HG03280 (cell line): ENCODE data around the gene CFAP73.
"Not testable (repeated sequence)": the region's sequence is repeated elsewhere in the genome, so short reads cannot be mapped to it uniquely, and the experiment has no call there.

Source experiments
- ATAC-seq: cut with Tn5 transposase; IDR thresholded peaks from one replicate; pipeline ENCODE4 v1.9.1; 2021; ENCODE audit warnings: mild to moderate bottlenecking, moderate library complexity; ENCODE audit not compliant: unreplicated experiment

CFAP73 gene

DNA sequence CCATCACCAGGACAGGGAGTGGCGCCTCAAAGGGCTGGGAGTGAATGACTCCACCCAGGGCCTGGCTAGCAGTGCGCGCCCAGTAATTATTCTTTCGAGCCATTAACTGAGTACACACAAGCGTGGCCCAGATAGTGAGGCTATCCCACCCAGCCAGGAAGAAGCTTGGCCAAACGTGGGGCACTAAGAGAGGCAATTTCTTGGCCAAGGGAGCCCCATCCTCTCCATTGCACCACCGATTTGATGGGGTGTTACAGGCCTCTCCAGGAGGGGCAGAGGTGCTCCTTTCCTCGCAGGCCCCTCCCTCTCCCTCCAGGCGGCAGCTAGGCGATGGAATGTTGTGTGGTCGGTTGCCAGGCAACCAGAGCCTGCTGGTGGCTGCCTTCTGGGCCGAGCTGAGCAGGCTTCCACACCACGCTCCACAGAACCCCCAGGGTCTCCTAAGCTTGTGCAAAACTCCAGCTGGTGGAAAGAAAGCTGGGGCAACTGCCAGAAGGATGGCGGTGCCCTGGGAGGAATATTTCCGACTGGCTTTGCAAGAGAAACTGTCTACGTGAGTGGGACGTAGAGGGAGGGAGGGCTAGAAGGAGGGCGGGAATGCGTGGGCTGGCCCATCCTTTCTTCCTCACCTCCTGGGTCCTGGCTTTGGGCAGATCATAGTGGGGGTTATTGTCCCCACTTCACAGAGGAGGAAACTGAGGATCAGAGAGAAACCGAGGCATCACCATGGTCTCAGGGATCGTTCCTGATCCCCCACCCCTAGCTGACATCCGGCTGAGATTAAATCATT lies at the start of gene CFAP73:
CFAP73 (plus strand) TSS at position 364 of the 790 bp plus-strand sequence; CDS start at position 498, 134 bp downstream.
- no peak for ATAC-seq

DNA sequence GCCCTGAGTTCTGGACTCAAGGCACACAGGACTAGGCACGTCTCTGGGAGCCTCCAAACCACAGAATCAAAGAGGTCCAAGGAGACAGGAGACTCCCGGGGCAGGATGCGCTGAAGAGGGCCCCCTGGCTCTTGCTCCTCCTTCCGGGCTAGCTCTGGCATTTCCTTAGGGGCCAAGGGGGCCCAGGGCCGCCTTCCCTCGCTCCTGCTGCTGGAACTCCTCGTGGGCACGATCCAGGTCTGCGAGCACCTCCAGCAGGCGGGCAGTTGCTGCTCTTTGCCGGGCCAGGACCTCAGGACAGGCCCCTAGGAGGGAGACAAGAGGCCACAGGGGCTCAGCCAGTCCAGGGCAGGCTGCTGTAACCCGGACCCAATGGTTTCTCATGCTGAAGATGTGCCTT lies 49.8 kb upstream of the CFAP73 start:
- no peak for ATAC-seq

DNA sequence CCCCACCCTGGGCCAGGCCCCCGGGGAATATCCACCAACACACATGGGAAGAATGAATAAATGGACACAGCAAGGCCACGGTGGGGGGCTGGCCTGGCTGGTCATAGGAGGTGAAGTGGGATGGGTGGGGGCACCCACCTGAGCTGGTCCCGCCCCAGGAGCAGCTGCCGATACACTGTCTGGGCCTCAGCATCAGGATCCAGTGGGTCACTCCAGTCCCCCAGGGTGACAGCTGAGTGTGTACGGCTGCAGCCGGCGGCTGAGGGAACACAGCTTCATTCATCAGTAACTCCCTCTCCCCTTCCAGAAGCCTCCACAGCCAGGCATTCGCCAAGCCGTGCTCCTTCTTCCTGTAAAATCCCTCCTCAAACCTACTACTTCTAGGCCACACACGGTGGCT lies 47.8 kb upstream of the CFAP73 start:
- ATAC-seq, result no peak

DNA sequence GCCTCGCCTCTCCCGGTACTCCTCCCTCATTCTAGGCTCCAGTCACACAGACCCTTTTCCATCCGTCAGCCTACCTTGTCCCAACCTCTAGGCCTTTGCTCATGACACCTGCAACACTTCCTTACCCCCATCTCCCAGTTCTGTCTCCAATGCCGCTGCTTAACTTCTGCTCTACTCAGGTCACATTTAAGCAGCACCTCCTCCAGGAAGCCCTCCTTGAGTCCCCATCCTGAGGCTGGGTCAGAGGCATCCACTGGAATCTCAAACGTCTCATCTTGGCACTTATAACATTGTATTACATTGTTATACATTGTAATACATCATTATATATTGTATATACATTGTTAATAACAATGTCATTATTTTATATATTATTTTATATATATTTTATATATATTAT lies 46.7 kb upstream of the CFAP73 start:
- no peak for ATAC-seq

DNA sequence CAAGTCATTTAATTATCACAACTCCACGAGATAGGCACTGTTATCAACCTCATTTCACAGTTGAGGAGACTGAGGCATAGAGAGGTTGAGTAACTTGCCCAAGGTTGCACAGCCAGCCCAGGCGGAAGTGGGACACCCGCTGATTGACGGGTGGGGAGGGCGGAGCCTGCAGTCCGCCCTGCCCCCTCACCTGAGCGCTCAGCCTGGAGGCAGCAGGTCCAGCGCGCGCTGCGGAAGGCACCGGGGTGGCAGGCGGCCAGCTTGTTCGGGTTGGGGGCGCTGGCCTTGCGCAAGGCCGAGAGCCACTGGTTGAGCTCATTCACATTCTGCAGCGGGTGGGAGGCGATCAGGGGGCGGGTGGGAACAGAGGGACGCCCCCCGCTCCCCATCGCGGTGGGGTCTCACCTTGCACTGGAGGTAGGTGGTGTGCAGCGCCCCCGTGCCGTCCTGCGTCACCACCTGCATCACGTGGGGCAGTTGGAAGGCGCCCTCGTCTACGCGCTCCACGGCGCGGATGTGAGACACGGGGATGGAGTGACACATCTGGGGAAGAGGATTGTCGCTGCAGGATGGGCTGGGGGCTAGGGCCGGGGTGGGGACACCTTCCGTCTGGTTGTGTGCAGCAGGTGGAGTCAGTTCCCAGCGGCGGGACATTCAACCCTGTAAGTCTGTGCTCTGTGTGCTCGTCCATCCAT lies 45.6 kb upstream of the CFAP73 start:
- ATAC-seq, result no peak

DNA sequence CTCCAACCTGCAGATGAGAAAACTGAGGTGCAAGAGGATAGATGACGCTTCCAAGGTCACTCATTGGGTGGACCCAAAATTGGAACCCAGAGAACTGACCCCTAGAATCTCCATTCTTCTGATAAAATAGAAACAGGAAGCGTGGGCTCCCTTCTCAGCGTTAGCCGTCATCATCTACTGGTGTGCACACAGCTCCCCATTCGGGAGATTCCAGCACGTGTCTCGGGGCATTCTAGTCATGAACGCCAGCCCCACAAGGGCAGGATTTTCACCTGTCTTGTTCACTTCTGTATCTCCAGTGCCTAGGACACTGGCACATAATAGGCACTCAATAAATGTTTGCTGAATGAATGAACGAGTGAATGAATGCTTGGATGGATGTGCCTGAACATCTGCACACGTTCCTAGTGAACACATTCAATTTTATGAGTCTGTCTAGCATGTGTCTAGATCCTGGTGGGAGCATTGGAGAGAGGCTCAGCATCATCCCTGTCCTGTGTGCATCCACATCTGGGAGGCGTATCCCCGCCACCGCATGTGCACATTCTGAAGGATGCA lies 44.5 kb upstream of the CFAP73 start:
- no peak for ATAC-seq

DNA sequence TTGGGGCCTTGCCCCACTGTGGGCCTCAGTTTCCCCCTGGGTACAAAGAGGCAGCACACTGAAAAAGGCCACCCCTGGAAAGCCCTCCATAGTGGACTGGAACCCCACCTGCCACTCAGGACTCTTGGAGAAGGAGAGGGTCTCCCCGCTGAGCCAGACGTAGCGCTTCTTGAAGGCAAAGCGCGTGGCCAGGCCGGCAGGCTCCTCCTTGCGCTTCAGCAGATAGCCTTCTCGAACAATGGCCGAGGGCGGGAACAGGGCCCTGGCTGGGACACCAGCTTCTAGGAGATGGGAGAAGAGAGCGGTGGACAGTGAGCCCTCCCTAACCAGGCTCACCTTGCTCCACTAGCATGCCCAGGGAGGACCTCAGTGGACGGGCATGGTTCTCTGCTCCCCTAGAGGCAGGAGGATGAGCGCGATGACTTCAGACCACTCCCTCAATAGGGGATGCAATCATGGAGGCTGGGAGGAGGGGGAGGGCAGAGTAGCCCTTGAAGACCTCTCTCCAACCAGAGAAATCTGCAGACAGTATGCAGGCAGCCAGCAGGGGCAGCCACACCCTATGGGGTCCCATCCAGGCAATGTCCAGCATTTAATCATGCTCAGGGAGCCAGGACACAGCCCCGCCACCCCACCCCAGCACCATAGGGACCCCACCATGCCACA lies 43.8 kb upstream of the CFAP73 start:
- no peak for ATAC-seq

DNA sequence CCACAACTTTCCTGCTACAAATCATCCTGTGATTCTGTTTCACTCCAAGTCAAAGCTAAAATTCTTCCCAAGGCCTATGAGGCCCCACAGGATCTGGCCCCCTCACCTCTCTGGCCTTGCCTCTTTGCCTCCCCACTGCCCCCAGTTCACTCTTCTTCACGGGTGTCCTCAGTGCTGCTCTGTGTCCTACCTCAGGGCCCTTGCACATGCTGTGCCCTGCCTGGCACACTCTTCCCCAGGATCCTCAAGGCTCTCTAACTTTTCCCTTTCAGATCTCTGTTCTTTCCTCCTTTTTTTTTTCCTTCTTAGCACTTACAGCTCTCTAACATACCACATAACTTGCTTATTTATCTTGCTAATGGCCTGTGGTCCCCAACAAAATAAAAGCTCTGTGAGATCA lies 43.2 kb upstream of the CFAP73 start:
- no peak for ATAC-seq

DNA sequence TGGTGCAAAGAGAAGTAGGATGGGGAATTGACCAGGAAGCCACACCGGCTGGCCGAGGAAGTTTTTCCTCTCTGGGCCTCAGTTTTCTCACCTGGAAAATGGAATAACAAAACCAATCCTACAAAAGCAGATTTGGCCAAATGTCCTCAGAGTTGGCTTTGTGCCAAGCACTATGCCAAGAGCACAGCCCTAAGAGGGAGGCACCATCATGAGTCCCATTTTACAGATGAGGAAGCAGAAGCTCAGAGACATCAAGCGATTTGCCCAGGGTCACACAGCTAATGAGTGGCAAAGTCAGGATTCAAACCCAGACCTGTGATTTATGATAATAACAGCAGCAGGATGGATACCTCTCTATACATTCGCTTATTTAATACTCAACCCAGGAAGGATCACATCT lies 41.2 kb upstream of the CFAP73 start:
- ATAC-seq, result no peak

DNA sequence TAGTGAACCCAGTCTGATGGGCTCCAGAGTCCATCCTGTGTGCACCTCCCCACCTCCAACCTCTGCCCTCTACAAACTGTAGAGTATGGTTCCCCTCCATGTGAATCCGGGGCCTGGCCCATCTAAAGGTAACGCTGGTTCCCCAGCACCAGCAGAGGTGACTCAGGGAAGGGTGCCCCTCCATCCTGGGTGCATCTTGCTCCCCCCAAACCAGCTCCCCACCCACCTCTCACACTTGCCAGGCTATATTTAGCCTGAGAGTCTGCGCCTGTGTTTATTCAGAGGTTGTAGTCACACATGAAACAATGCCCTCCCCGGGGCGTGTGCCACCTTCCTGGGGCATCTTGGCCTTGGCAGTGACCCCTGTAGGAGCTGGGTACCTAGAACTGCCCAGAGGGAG lies 40.2 kb upstream of the CFAP73 start:
- ATAC-seq, result no peak

DNA sequence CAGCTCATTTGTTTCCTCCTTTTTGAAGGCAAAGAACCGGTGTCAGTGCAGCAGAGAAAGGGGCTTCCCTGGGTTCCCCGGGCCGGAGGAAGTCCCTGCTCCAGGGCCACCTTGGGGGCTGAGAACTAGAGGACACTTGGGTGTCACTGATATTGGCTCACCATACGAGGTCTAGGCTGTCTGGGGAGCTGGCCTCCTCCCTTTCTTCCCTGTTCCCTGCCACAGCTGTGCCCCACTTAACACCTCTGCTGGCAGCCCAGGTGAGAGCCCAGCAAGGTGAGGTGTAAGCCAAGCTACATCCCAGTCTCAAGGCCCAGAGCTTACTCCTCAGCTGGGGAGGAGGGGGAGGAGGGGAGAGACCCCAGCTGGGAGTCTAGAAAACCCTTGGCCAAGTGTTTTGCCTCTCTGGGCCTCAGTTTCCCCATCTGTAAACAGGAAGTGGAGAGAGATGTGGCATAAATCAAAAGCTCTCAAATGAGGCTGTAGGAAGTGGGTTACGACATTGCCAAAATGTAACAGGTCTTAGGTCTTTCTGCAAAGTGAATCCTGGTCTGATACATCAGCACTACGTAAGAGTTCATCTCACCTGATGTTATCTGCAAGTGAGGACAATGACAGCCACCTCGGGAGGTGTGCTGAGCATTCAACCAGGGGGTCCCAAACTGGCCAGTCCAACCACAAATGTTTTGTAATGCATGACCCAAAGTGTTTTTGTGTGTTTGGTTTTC lies 39.5 kb upstream of the CFAP73 start:
- ATAC-seq, result no peak

DNA sequence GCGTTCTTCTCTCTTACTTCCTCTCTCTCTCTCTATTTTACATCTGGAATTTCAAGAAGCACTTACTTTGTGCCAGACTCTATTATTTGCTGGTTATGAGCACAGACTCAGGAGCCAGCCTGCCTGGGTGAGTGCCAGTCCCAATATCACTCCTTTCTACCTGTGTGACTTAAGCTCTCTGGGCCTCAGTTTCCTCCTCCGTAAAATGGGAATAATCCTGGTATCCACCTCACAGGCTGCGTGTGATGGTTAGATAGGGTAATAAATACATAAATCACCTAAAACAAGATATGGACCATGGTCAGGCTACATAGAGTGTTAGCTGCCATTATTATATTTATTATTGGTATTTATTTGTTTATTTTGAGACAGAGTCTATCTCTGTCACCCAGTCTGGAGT lies 38.3 kb upstream of the CFAP73 start:
- no peak for ATAC-seq

DNA sequence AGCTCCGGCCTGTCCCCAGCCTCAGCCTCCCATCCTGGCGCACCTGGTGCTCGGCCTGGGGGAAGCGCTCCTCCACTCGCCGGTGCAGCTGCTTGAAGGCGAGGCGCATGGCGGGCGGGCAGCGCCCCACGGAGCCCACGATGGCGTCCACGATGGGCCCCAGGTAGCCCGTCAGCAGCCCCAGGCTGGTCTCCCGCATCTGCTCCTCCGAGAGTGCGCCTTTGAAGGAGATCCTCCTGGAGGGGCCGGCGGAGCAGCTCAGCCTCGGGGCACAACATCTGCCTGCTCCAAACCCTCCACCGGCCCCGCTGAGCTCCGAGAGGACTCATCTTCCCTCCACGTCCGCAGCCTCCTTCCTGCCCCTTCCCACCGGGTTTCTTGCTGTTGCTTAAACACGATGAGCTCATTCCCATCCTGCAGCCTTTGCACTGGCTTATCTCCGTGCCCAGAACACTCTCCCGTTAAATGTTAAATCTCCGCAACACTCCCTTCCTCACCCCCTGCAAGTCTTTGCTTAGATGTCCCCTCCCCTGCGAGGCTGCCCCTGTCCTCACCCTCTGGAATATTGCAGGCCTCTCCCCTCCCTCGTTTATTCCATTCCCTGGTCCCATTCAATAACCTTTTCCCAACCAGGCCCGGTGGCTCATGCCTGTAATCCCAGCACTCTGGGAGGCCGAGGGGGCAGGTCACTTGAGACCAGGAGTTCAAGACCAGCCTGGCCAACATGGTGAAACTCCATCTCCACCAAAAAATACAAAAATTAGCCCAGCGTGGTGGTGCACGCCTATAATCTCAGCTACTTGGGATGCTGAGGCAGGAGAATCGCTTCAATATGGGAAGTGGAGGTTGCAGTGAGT lies 37.3 kb upstream of the CFAP73 start:
- ATAC-seq, result no peak

DNA sequence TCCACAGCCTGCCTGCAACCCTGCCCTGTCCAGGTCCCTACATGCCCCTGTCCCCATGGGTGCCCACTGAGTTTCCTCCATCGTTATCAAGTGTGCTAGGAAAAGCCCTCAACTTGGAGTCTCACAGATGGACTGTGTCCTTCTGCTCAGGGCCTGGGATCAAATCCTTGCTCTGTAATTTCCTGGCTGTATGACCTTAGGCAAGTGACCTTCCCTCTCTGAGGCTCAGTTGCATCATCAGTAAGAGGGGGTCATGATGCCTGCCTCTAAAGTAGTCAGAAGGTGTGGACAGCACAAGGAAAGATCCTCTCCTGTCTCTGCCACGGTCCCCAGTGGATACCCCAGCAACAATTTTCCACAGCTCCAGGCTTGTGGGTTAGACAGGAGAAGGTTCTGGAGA lies 36.1 kb upstream of the CFAP73 start:
- no peak for ATAC-seq

DNA sequence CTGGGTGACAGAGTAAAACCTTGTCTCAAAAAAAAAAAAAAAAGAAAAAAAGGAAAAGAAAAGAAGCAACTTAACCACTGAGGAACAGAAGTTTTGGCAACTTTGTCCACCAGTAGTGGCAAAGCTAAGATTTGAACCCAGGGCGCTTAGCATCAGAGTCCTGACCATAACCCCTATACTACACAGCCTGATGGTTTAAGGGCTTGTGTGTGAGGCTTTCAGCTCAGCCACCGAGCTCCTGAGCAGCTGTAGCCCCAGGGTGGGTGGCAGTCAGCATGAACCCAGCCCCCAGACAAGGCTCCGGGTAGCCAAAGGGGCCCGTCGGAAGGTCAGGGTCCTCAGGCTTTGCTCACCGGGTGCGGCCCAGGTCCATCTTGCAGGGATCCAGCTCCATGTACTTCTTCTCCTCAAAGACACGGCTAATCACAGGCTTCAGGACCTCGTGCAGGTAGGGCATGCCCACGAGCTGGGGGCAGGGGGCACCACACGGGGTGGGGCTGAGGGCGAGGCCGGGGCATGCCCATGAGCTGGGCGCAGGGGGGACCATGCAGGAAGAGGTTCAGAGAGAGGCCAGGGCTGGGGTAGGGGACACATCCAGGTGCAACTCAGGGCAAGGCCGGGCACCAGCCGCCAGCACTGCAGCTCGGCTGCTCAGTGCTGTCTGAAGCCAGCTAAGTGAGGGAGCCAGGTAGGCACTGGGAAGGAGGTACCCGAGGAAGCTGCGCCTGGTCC lies 34.9 kb upstream of the CFAP73 start:
- ATAC-seq, result no peak

DNA sequence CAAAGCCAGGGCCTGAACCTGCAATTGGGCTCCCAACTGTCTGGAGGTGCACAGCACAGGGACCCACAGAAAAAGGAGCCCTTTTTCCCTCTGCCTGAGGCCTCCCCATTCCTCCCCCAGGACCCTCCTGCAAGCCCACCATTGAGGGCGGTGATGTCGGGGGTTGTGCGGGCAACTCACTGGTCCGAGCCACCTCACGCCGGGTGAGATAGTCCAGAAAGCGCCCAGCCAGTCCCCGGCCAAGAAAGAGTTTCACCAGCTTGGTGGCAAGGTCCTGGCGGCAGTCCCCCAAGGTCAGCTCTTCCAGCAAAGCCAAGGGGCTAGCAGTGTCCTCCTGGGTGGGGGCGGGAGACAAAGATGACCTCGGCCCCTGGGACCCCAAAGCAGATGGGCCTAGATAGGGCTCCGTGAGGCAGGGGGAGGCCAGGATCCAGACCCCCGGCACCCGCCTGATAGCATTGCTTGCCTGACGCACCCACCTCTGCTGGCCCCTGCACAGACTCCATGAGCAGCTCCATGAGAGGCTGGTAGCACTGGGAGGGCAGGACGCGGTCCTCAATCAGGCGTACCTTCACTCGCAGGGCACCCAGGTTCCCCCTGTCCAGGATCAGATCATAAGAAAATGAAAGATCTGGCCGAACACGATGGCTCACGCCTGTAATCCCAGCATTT lies 33.9 kb upstream of the CFAP73 start:
- ATAC-seq, result no peak

DNA sequence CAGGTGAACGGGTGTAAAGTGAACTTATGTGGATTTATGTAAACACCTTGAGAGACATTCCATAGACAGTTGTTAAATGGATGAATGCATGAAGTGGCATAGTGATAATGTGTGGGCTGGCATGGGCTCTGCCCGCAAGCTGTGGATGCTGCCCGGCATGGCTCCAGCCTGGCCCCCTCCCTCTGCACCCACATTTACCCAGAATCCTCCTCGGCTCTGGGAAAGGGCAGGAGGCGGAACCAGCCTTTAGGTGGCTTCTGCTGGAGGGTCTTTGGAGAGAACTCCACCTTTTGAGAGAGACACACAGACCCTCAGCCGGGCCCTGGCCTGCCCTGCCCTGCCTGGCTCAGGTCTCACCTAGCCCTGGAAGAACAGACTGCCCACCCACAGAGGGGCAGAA lies 32.6 kb upstream of the CFAP73 start:
- no peak for ATAC-seq

DNA sequence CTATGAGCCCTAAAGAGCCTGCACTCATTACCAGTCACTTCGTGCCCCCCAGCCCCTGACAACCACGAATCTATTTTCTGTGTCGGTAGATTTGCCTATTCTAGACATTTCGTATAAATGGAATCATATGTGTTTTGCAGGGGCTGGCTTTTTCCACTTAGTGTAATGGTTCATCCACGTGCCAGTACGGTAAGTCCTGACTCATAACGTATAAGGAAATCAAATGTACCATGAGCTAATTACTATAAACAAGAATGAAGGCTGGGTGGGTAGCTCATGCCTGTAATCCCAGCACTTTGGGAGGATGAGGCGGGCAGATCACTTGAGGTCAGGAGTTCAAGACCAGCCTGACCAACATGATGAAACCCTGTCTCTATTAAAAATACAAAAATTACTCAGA lies 31.8 kb upstream of the CFAP73 start:
- ATAC-seq, result not testable (repeated sequence)

DNA sequence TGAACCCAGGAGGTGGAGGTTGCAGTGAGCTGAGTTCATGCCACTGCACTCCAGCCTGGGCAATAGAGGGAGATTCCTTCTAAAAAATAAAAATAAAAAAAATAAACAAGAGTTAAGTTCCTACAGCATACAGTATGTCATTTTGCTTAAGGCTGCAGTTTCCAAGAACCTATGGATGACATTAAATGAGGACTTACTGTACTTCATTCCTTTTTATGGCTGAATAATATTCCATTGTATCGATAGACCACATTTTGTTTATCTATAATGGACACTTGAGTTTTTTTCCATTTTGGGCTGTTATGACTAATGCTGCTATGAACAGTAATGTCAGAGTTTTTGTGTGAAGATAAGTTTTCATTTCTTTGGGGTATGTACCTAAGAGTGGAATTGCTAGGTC lies 31.4 kb upstream of the CFAP73 start:
- ATAC-seq, result no peak
